Small intestine (tissue), 7 donors: ENCODE data around the gene HSPA12A. TPM values are rescaled to one million over a fixed set of nuclear protein-coding genes. Genes with fewer than 3 reads are reported as not detected.

ENCODE experiments used
- DNase-seq, 2 donors: peaks; one replicate each; pipeline versions ENCODE4 v3.0.0 to v3.0.0-alpha.2; 2013
- FAIRE-seq: peaks from 2 replicates; lab custom pipeline; 2012; peaks lifted over from hg19 to GRCh38; lab: Jason Lieb, UNC
- H3K27ac ChIP-seq, 3 donors: one replicate each; pipeline ENCODE4 v1.5.1; 2013; ENCODE audit warnings: low read length in 2 of 3, mild to moderate bottlenecking in 2 of 3, control low read depth in 1 of 3, inconsistent platforms in 1 of 3, low read depth in 1 of 3, moderate library complexity in 1 of 3
- H3K27me3 ChIP-seq, 3 donors: one replicate each; pipeline ENCODE4 v1.6.1; 2013; ENCODE audit warnings: low read length in 3 of 3, inconsistent platforms in 1 of 3; ENCODE audit not compliant: control insufficient read depth in 3 of 3, insufficient read depth in 3 of 3
- H3K36me3 ChIP-seq, 3 donors: one replicate each; pipeline ENCODE4 v1.6.1; 2013; ENCODE audit warnings: low read length in 3 of 3, inconsistent platforms in 1 of 3, low read depth in 1 of 3, mild to moderate bottlenecking in 1 of 3, moderate library complexity in 1 of 3; ENCODE audit not compliant: control insufficient read depth in 3 of 3, insufficient read depth in 2 of 3
- H3K4me1 ChIP-seq, 3 donors: one replicate each; pipeline ENCODE4 v1.6.1; 2013; ENCODE audit warnings: low read length in 2 of 3, inconsistent platforms in 1 of 3, low read depth in 1 of 3, mild to moderate bottlenecking in 1 of 3, moderate library complexity in 1 of 3; ENCODE audit not compliant: control insufficient read depth in 3 of 3, insufficient read depth in 2 of 3
- H3K4me3 ChIP-seq, 3 donors: one replicate each; pipeline ENCODE4 v1.5.1; 2013; ENCODE audit warnings: low read length in 3 of 3, control low read depth in 1 of 3, inconsistent platforms in 1 of 3, low read depth in 1 of 3, mild to moderate bottlenecking in 1 of 3, moderate library complexity in 1 of 3
- H3K9me3 ChIP-seq, 2 donors: one replicate each; pipeline ENCODE4 v1.6.1; 2013; ENCODE audit warnings: low read depth in 1 of 2, low read length in 1 of 2; ENCODE audit not compliant: control insufficient read depth in 2 of 2, insufficient read depth in 1 of 2
- WGBS, 3 donors: extraction: QIAGEN DNeasy Blood & Tissue Kit; methylation state at CpG; one replicate each; pipeline ENCODE4 v1.1.7; 2013; 5-methylcytosine and 5-hydroxymethylcytosine counted together
- polyA plus RNA-seq, 4 donors: library from polyadenylated mRNA; stranded (reverse) in 3 of 4; unstranded in 1 of 4; fragments of 200-250 nt in 3 of 4; fragments of 120-200 nt in 1 of 4; gene quantifications; one replicate each; pipeline versions ENCODE4 v1.2.1 to v1.2.3, GENCODE V29; 2013
- donor health status: healthy with polysubstance abuse.
- donor health status: control.
- donor health status: control.
- donor health status: Bipolar disorder and iron deficiency.
- donor health status: healthy.

The HSPA12A gene
- polyA plus RNA-seq, 4 donors = 0.54 to 8.8 (median 2.2) TPM

DNA sequence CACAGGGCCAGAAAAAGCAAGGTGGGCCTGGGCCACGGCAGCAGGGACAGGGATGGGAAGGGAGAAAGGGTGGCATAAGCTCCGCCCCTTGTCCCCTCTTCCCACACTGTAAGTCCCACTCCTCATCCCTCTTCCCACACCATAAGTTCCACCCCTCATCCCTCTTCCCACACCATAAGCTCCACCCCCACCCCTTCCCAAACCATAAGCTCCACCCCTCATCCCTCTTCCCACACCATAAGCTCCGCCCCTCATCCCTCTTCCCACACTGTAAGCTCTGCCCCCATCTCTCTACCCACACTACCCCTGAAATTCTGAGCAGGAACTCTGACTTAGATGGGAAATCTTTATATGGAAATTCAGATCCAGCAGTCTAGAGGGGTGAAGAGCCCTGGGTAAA, 55.7 kb downstream of the HSPA12A start:
- H3K4me3 ChIP-seq = no peak overlapping the region
- 86 to 90% (median 89%) methylated on average over 2 to 3 of the region's 3 CpGs for WGBS, 3 donors
- DNase-seq = no peak
- no peak overlapping the region for H3K27ac ChIP-seq
- no peaks in the 10 kb centered on the region for H3K9me3 ChIP-seq
- peaks cover 0 to 7% (median 0%) of the 10 kb centered on the region in 3 donors for H3K4me1 ChIP-seq
- no peak for FAIRE-seq
- no peaks in the 10 kb centered on the region for H3K27me3 ChIP-seq
- H3K36me3 ChIP-seq = no peaks in the 10 kb centered on the region

DNA sequence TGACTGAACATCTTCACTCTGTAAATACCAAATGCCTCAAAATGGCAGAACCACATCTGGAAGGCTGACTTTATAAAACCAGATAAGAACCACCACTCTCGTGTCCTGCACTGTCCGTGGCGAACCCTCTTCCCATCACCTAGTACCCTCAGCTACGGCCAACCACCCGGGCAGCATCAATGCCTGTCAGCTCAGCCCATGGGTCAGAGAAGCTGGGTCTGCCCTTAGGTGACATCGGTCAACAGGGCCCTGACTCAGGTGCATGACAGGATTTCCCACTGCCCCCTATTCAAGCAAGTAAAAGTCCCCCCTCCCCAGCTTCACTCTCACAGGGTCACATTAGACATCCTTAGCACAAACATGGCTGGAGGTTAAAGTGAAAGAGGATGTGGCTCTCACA, 56.6 kb downstream of the HSPA12A start:
- no peaks in the 10 kb centered on the region for H3K36me3 ChIP-seq
- 84 to 97% (median 94%) methylated on average over 6 of the region's 6 CpGs for WGBS, 3 donors
- DNase-seq = no peak
- H3K4me3 ChIP-seq = no peak overlapping the region
- H3K27ac ChIP-seq = no peak overlapping the region
- peaks cover 0 to 7% (median 0%) of the 10 kb centered on the region in 3 donors for H3K4me1 ChIP-seq
- FAIRE-seq = no peak
- no peaks in the 10 kb centered on the region for H3K9me3 ChIP-seq
- H3K27me3 ChIP-seq = no peaks in the 10 kb centered on the region

DNA sequence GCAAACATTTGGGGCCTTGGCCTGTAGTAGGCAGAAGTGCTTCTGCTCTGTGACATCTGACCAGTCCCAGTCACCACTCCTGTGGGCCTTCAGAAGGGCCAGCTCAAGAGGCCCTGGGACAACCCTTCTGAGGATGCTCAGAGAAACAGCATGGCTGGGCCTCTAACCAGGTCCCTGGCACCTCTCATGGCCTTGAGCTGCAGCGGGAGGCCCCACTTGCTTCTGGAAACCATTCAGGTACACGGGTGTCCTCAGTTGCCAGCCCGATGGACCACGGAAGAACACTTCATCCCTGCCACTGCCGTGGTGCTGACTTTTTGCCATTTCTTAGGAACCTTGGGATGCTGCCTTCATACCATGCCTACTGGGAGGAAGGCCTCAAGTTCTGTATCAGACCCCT, 57.6 kb downstream of the HSPA12A start:
- no peak overlapping the region for H3K27ac ChIP-seq
- H3K4me1 ChIP-seq = peaks cover 0 to 7% (median 0%) of the 10 kb centered on the region in 3 donors
- 87 to 95% (median 94%) methylated on average over 5 of the region's 5 CpGs for WGBS, 3 donors
- H3K27me3 ChIP-seq = no peaks in the 10 kb centered on the region
- H3K4me3 ChIP-seq = no peak overlapping the region
- H3K36me3 ChIP-seq = no peaks in the 10 kb centered on the region
- no peaks in the 10 kb centered on the region for H3K9me3 ChIP-seq
- FAIRE-seq = no peak
- DNase-seq = no peak

DNA sequence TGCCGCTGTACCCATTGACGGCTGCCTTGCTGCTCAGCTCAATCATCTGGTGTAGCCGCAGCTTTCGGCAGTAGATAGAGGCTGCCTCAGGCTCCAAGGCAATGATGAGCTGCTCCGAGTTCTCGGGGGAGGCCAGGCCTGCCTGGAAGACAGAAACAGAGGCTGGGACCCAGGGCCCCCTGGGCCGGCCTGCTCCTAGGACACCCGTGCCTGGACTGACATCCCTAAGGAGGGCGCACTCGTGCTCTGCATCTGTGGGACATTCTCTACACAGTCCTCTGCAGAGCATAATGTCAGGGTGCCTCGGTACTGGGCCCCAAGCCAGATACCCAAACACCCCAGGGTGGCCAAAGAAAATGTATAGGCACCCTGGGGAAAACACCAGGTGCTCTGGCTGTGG, 58.5 kb downstream of the HSPA12A start:
- H3K4me1 ChIP-seq = peaks cover 0 to 7% (median 0%) of the 10 kb centered on the region in 3 donors
- H3K27me3 ChIP-seq = no peaks in the 10 kb centered on the region
- H3K9me3 ChIP-seq = no peaks in the 10 kb centered on the region
- FAIRE-seq (no peak), DNase-seq (no peak)
- no peak overlapping the region for H3K27ac ChIP-seq
- no peak overlapping the region for H3K4me3 ChIP-seq
- no peaks in the 10 kb centered on the region for H3K36me3 ChIP-seq
- 91 to 95% (median 94%) methylated on average over 11 of the region's 11 CpGs for WGBS, 3 donors

DNA sequence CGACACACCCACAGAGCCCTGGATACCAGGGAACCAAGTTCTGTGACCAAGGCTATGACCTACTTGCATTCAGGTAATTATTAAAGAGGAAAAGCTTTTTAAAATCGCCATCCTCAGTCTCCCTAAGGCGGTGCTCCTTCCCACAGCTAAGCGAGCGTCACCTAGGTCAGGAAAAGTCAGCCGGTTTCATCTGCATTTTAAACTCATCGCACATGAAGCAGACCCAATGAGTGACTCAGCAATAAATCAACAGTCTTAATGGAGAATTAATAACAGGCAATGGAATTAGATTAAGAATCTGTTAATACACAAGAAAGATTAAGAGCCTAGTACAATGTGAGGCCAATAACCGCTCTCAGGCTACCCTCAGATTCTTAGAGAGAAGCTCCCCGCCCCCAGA, 59.2 kb downstream of the HSPA12A start:
- FAIRE-seq = no peak

DNA sequence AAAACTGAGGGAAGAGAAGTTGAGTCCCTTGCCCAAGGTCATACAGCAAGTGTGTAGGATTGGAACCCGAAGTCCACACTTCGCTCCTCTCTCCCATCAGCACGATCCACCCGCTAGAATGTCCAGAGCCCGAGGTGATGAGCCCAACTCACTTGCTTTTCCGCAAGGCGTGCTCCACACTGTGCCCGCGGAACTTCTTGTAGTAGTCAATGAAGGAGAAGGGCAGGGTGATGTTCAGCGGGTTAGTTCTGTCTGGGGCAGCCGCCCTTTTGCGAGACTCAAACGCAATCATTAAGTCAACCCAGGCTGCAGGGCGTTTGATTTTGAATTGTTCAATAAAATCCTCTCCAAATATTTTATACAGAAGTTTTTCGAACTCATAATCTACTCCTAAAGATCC, 63.0 kb downstream of the HSPA12A start:
- no peak for FAIRE-seq
- no peak overlapping the region for H3K27ac ChIP-seq
- no peak for DNase-seq
- no peaks in the 10 kb centered on the region for H3K27me3 ChIP-seq
- no peak overlapping the region for H3K4me3 ChIP-seq
- WGBS, 3 donors = 93 to 96% (median 94%) methylated on average over 15 of the region's 15 CpGs
- H3K36me3 ChIP-seq = peaks cover 0 to 4% (median 0%) of the 10 kb centered on the region in 3 donors
- H3K9me3 ChIP-seq = no peaks in the 10 kb centered on the region
- peaks cover 0 to 7% (median 0%) of the 10 kb centered on the region in 3 donors for H3K4me1 ChIP-seq

More for the DNA sequence above, 59.2 kb downstream of the HSPA12A start:
- peaks cover 0 to 7% (median 0%) of the 10 kb centered on the region in 3 donors for H3K4me1 ChIP-seq
- no peak for DNase-seq
- no peak overlapping the region for H3K4me3 ChIP-seq
- 57 to 82% (median 73%) methylated on average over 9 of the region's 9 CpGs for WGBS, 3 donors
- H3K27ac ChIP-seq = no peak overlapping the region
- no peaks in the 10 kb centered on the region for H3K27me3 ChIP-seq
- no peaks in the 10 kb centered on the region for H3K9me3 ChIP-seq
- H3K36me3 ChIP-seq = no peaks in the 10 kb centered on the region

DNA sequence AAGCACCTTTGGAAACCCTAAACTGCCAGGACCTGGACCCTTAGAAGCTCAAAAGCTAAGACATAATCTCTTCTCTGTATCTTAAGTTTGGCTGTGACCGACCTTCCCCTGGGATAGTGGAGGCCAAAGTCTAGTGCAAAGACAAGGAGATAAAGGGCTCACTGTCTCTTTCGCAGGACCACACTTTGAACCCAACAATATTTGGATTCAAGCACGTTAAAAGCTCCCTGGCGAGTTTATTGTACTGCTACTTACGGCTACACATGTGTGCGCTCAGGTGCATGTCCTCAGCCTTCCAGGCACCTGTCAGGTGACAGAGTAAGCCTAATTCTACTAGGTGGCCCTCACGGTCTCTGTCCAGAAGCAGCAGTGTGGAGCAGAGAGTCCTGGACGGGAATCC, 65.7 kb downstream of the HSPA12A start:
- peaks cover 0 to 1% (median 0%) of the 10 kb centered on the region in 3 donors for H3K27me3 ChIP-seq
- H3K9me3 ChIP-seq = no peaks in the 10 kb centered on the region
- no peaks in the 10 kb centered on the region for H3K4me1 ChIP-seq
- peaks cover 0 to 4% (median 0%) of the 10 kb centered on the region in 3 donors for H3K36me3 ChIP-seq
- H3K27ac ChIP-seq = no peak overlapping the region
- DNase-seq (no peak), FAIRE-seq (no peak)
- no peak overlapping the region for H3K4me3 ChIP-seq
- 24 to 66% (median 42%) methylated on average over 8 of the region's 8 CpGs for WGBS, 3 donors

DNA sequence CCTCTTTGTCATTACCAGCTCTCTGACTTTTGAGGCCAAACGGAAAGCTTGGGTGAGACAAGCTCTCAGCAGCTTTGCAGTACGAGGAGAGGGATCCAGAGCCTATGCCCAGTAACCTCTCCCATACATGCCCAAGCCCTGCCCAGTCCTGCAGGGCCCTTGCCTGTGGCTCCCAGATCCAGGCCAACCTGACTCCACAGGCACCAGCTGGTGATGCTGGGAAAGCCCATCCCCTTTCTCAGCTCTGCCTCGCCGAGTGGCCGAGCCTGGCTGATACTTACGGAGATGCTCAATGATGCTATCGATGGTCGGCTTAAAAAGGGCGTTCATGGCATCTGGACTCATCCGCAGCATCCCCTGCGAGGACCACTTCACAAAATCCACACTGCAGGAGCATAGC, 66.2 kb downstream of the HSPA12A start:
- no peak for DNase-seq
- no peaks in the 10 kb centered on the region for H3K4me1 ChIP-seq
- H3K36me3 ChIP-seq = peaks cover 0 to 4% (median 0%) of the 10 kb centered on the region in 3 donors
- FAIRE-seq = no peak
- H3K27ac ChIP-seq = no peak overlapping the region
- WGBS, 3 donors = 88 to 89% (median 88%) methylated on average over 11 of the region's 11 CpGs
- no peak overlapping the region for H3K4me3 ChIP-seq
- H3K27me3 ChIP-seq = peaks cover 0 to 1% (median 0%) of the 10 kb centered on the region in 3 donors
- H3K9me3 ChIP-seq = no peaks in the 10 kb centered on the region

DNA sequence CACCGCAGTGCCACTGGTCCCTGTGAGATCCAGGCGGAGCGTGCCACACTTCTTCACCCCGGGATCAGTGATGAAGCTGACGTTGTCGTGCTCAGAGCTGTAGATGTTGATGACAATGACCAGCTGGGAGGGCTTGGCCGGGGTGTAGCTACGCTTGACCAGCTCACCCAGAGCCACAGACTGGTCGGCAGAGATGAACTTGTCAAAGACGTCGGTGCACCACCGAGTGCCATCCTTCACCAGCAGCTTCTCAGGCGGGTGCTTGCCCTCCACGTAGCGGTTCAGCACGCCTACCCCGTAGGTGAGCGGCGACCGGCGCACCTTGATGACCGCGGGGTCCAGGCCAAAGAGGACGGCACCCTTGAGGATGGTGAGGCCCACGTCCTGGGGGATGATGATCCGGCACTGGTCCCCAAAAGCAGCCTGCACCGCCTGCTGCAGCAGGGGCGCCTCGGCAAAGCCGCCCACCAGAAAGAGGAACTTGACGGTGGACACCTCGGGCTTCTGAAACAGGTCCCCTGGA, 67.4 kb downstream of the HSPA12A start:
- no peak overlapping the region for H3K4me3 ChIP-seq
- DNase-seq (no peak), FAIRE-seq (no peak)
- peaks cover 0 to 1% (median 0%) of the 10 kb centered on the region in 3 donors for H3K27me3 ChIP-seq
- H3K9me3 ChIP-seq = no peaks in the 10 kb centered on the region
- peaks cover 0 to 4% (median 0%) of the 10 kb centered on the region in 3 donors for H3K36me3 ChIP-seq
- H3K4me1 ChIP-seq = no peaks in the 10 kb centered on the region
- no peak overlapping the region for H3K27ac ChIP-seq
- WGBS, 3 donors = 91 to 92% (median 91%) methylated on average over 32 of the region's 32 CpGs
